ENCODE data around the gene HDAC10.

HDAC10 gene

DNA sequence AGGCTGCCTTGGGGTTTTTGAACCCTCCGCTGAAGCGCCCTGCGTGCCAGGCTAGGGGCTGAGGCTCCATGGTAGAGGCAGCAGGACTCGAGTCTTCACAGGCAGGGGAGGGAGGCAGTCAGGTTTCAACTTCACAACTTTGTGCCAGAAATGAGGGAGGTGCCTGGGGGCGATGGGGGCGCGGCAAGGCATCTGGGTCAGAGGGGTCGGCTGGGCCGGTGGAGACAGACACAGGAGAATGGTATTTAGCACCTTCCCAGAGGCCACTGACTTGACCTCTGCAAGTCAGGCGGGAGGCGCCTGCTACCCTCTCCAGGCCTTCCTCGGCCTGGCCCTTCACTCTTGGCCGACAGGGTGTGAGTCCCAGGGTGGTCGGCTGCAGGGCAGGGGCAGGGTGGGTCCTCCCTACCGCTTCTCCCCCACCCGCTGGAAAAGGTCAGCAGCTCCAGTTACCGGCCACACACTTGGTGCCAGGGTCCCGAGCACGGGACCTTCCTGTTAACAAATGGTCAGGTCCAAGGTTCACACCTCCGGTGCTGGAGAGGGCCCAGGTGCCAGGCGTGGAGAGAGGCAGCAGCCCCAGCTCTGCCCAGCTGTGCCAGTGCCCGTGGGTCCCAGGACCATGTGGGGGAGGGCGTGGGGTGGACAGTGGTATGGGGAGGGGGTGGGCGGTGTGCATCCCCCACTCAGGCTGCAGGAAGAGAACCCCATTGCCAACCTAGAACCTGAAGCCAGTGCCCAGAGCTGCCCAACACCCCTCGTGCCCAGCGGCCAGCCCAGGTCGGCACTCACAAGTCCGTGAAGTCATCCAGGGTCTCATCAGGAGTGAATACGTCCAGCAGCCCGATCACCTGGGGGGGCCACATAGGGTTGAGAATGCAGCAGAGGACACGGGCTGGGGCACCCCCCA lies 6.6 kb upstream of the HDAC10 start:
- H3K9me3 ChIP-seq (ENCODE audit: insufficient read depth, low read length): no peaks in the 10 kb centered on the region
- no peaks in the 10 kb centered on the region for H4K20me1 ChIP-seq (ENCODE audit: insufficient read depth, low read length)
- no peak for TF ChIP-seq CTCF (IDR thresholded peaks at IDR 0.05; ENCODE audit: low read depth, low read length)
- TF ChIP-seq EZH2phosphoT487 (IDR thresholded peaks at IDR 0.05; ENCODE audit: low read depth): no peak
- peaks cover 12% of the 10 kb centered on the region for H3K4me1 ChIP-seq (ENCODE audit: low read length)
- no peak overlapping the region for H3K4me2 ChIP-seq (ENCODE audit: low read length)
- H2AFZ ChIP-seq (ENCODE audit: low read depth, low read length): no peak overlapping the region
- H3K27me3 ChIP-seq (ENCODE audit: low read depth, low read length): no peaks in the 10 kb centered on the region
- H3K36me3 ChIP-seq (replicated peaks; ENCODE audit: low read depth, low read length): no peaks in the 10 kb centered on the region
- H3K4me3 ChIP-seq (ENCODE audit: low read length): no peak overlapping the region
- H3K27ac ChIP-seq (ENCODE audit: low read length): no peak overlapping the region
- no peak overlapping the region for H3K9ac ChIP-seq (ENCODE audit: low read length)
- peaks cover 18% of the 10 kb centered on the region for H3K79me2 ChIP-seq (ENCODE audit: low read length)

- TF ChIP-seq EZH2phosphoT487 (IDR thresholded peaks at IDR 0.05; ENCODE audit: low read depth) (no peak), CTCF (IDR thresholded peaks at IDR 0.05; ENCODE audit: low read depth, low read length) (no peak)
- H3K4me2 ChIP-seq (ENCODE audit: low read length): no peak overlapping the region
- H2AFZ ChIP-seq (ENCODE audit: low read depth, low read length): no peak overlapping the region
- H3K4me3 ChIP-seq (ENCODE audit: low read length): no peak overlapping the region
- no peaks in the 10 kb centered on the region for H3K27me3 ChIP-seq (ENCODE audit: low read depth, low read length)
- H3K4me1 ChIP-seq (ENCODE audit: low read length): peaks cover 6% of the 10 kb centered on the region
- no peak overlapping the region for H3K9ac ChIP-seq (ENCODE audit: low read length)
- peaks cover 18% of the 10 kb centered on the region for H3K79me2 ChIP-seq (ENCODE audit: low read length)
- no peaks in the 10 kb centered on the region for H3K36me3 ChIP-seq (replicated peaks; ENCODE audit: low read depth, low read length)
- H4K20me1 ChIP-seq (ENCODE audit: insufficient read depth, low read length): no peaks in the 10 kb centered on the region
- no peaks in the 10 kb centered on the region for H3K9me3 ChIP-seq (ENCODE audit: insufficient read depth, low read length)
- no peak overlapping the region for H3K27ac ChIP-seq (ENCODE audit: low read length)
Observed at GRCh38 chr22:50257041-50257440, 6.0 kb upstream of the HDAC10 start.

DNA sequence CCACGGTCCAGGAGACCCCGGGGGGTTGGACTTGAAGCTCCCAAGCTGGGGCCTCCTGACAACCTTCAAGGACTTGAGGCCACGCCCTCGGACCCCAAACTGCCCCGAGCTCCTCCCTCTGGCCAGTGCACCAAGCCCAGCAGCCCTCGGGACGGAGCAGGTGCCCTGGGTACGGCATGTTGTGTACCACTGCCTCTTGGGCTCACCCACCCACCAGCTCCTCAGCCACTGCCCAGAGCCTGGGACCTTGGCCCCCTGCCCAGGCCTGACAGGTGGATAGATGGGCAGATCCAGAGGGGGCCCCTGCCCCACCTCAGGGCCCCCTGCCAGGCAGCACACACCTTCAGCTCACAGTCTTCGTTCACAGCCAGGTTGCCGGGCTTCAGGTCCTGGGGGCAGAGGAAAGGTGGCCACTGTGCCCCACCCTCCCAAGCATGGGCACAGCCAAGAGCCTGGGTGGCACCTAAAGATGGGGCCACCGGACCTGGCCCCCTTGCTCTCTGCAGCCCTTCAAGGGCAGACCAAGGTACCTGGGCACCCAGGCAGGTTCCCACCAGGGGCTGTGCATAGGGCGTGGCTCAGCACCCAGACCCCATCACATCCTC lies 5.3 kb upstream of the HDAC10 start:
- no peaks in the 10 kb centered on the region for H4K20me1 ChIP-seq (ENCODE audit: insufficient read depth, low read length)
- no peak for TF ChIP-seq EZH2phosphoT487 (IDR thresholded peaks at IDR 0.05; ENCODE audit: low read depth)
- no peak for TF ChIP-seq CTCF (IDR thresholded peaks at IDR 0.05; ENCODE audit: low read depth, low read length)
- no peak overlapping the region for H3K27ac ChIP-seq (ENCODE audit: low read length)
- H3K9me3 ChIP-seq (ENCODE audit: insufficient read depth, low read length): no peaks in the 10 kb centered on the region
- H3K4me1 ChIP-seq (ENCODE audit: low read length): peaks cover 8% of the 10 kb centered on the region; the same call in 1 of the 2 replicates
- no peak overlapping the region for H3K9ac ChIP-seq (ENCODE audit: low read length)
- peaks cover 18% of the 10 kb centered on the region for H3K79me2 ChIP-seq (ENCODE audit: low read length)
- H2AFZ ChIP-seq (ENCODE audit: low read depth, low read length): no peak overlapping the region
- no peak overlapping the region for H3K4me2 ChIP-seq (ENCODE audit: low read length)
- no peak overlapping the region for H3K4me3 ChIP-seq (ENCODE audit: low read length)
- H3K36me3 ChIP-seq (replicated peaks; ENCODE audit: low read depth, low read length): no peaks in the 10 kb centered on the region
- H3K27me3 ChIP-seq (ENCODE audit: low read depth, low read length): no peaks in the 10 kb centered on the region

GRCh38 chr22:50255607-50256006 lies 4.5 kb upstream of the HDAC10 start:
- Histone ChIP-seq H4K20me1 (ENCODE audit: insufficient read depth, low read length) (no peaks in the 10 kb centered on the region), H3K79me2 (ENCODE audit: low read length) (peaks cover 13% of the 10 kb centered on the region), H3K9ac (ENCODE audit: low read length) (no peak overlapping the region), H3K4me1 (ENCODE audit: low read length) (peaks cover 8% of the 10 kb centered on the region; the same call in 1 of the 2 replicates), H3K27ac (ENCODE audit: low read length) (no peak overlapping the region), H3K4me2 (ENCODE audit: low read length) (no peak overlapping the region), H3K36me3 (replicated peaks; ENCODE audit: low read depth, low read length) (no peaks in the 10 kb centered on the region), H2AFZ (ENCODE audit: low read depth, low read length) (no peak overlapping the region), H3K4me3 (ENCODE audit: low read length) (no peak overlapping the region), H3K27me3 (ENCODE audit: low read depth, low read length) (no peaks in the 10 kb centered on the region), H3K9me3 (ENCODE audit: insufficient read depth, low read length) (no peaks in the 10 kb centered on the region)
- TF ChIP-seq CTCF (IDR thresholded peaks at IDR 0.05; ENCODE audit: low read depth, low read length) (no peak), EZH2phosphoT487 (IDR thresholded peaks at IDR 0.05; ENCODE audit: low read depth) (no peak)

Measured in OCI-LY3 (cell line).